ENCODE measurements around the gene P2RY2.

DNA sequence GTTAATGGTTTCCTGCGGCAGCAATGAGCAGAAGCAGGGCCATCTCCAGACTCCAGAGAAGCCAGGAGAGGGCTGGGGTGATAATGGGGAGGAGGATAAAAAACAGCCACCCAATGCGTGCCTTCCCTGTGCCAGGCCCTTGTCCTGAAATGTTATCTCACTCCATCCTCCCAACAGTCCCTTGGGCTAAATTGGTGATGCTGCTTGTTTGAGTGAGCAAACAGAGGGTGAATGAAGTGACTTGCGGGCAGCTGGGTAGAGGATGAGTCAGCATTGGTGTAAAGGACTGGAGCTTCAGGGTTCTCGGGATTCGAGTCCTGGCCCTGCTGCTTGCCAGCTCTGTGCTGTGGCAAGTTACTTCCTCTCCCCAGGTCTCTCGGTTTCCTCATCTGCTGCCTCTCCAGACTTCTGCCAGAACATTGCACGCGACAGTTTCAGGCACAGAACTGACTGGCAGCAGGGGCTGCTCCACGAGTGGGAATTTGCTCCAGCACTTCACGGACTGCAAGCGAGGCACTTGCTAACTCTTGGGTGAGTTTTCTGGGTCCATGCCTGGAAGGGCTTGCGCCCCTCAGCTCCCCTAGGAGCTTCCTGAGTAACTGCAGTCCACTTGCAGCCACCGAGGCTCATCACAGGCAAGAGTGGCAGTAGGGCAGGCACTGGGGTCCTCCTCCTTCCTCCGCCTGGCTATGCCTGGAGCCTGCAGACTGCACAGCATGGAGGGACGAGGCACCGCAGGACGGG is 54.0 kb downstream of the P2RY2 start, which contains the start of gene P2RY6:
- no peak for TF ChIP-seq POLR2A (IDR thresholded peaks at IDR 0.05)
- TF ChIP-seq, protein P1, sequence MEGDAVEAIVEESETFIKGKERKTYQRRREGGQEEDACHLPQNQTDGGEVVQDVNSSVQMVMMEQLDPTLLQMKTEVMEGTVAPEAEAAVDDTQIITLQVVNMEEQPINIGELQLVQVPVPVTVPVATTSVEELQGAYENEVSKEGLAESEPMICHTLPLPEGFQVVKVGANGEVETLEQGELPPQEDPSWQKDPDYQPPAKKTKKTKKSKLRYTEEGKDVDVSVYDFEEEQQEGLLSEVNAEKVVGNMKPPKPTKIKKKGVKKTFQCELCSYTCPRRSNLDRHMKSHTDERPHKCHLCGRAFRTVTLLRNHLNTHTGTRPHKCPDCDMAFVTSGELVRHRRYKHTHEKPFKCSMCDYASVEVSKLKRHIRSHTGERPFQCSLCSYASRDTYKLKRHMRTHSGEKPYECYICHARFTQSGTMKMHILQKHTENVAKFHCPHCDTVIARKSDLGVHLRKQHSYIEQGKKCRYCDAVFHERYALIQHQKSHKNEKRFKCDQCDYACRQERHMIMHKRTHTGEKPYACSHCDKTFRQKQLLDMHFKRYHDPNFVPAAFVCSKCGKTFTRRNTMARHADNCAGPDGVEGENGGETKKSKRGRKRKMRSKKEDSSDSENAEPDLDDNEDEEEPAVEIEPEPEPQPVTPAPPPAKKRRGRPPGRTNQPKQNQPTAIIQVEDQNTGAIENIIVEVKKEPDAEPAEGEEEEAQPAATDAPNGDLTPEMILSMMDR (IDR thresholded peaks at IDR 0.05): no peak

Data from heart left ventricle (tissue), 13 donors.